PC-9 (cell line): ENCODE measurements around the gene RGS13.
"Not testable (repeated sequence)": the region's sequence is repeated elsewhere in the genome, so short reads cannot be mapped to it uniquely, and the experiment has no call there.

ENCODE experiments used
- EZH2 ChIP-seq: fragments of 200-600 bp; sonication (generic); IDR thresholded peaks from 2 replicates; pipeline ENCODE4 v1.8.0; 2017; ENCODE audit warnings: antibody characterized with exemption, low read depth
- TF ChIP-seq, protein P1 (sequence below): fragments of 200-600 bp; sonication (generic); conservative IDR thresholded peaks from 2 replicates; pipeline ENCODE4 v1.6.1; 2017; ENCODE audit warnings: mixed run types, antibody characterized with exemption, mild to moderate bottlenecking, moderate library complexity

- TF ChIP-seq, protein P1, sequence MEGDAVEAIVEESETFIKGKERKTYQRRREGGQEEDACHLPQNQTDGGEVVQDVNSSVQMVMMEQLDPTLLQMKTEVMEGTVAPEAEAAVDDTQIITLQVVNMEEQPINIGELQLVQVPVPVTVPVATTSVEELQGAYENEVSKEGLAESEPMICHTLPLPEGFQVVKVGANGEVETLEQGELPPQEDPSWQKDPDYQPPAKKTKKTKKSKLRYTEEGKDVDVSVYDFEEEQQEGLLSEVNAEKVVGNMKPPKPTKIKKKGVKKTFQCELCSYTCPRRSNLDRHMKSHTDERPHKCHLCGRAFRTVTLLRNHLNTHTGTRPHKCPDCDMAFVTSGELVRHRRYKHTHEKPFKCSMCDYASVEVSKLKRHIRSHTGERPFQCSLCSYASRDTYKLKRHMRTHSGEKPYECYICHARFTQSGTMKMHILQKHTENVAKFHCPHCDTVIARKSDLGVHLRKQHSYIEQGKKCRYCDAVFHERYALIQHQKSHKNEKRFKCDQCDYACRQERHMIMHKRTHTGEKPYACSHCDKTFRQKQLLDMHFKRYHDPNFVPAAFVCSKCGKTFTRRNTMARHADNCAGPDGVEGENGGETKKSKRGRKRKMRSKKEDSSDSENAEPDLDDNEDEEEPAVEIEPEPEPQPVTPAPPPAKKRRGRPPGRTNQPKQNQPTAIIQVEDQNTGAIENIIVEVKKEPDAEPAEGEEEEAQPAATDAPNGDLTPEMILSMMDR: not testable (repeated sequence)
- not testable (repeated sequence) for TF ChIP-seq EZH2
Observed at GRCh38 chr1:192683081-192683480, 47.1 kb downstream of the RGS13 start.
